ENCODE results near the gene EPHA5.
"Not testable (repeated sequence)": the region's sequence is repeated elsewhere in the genome, so short reads cannot be mapped to it uniquely, and the experiment has no call there.

The EPHA5 gene

DNA sequence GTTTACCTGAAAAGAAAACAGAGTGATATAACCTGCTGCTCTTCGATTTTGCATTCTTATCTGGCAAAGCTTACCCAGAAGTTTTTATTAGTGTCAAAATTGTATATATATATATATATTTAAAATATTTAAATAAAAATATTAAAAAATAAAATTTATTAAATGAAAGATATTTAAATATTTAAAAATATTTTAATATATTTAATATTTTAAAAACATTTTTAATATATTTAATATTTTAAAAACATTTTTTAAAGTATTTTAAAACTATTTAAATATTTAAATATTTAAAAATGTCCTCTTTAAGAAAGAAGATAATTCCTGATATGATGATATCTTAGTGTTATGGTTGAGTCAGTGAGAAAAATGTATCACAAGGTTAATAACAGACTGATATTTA, 317.2 kb downstream of the EPHA5 start:
- DNase-seq = no peak

DNA sequence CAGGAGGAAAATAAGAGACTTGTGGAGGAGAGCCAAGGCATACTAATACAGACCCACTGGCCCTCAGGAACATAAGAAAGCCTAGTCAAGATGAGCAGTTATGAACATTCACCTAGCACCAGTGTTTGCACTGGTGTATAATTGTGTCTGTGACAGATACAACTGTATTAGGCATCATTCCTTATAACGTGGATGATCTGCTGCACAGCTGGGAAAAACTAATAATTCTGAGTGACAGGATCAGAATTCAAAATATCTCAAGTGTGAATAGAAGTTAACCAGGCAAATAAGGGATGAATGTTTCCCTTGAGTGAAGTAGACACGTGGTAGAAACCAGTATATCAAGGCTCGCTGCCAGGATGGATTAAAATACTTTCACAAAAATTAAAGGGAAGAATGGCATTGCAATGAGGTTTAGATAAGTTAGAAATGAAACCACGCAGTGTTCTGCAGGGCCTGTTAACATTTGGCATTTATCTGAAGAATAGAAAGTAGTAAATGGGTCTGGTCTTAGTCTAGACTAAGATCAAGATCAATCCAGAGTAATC, 325.9 kb downstream of the EPHA5 start:
- DNase-seq = no peak

GRCh38 chr4:65343342-65343741, 326.9 kb downstream of the EPHA5 start:
- no peak for DNase-seq

DNA sequence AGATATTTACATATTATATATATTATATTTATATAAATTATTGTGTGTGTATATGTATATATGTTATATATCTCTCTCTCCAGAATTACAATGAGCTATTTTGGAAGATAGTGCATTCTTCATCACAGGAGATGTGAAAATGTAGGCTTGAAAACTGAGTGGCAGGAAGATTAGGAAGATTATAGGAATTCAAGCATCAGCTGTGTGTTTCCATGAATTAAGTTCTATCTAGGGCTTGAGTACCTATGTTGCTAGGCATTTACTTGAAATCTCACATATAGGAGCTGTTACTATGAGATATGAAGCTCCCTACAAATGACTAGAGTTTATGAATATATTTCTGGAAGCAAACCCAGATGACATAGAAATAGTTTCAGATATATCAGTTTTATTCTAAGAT, 328.7 kb downstream of the EPHA5 start:
- DNase-seq = no peak

- DNase-seq = peak in 1 of 3 experiments; percentile 7
Measured at GRCh38 chr4:65340382-65341109, 329.7 kb downstream of the EPHA5 start.

GRCh38 chr4:65337371-65337770, 332.9 kb downstream of the EPHA5 start:
- no peak for DNase-seq

DNA sequence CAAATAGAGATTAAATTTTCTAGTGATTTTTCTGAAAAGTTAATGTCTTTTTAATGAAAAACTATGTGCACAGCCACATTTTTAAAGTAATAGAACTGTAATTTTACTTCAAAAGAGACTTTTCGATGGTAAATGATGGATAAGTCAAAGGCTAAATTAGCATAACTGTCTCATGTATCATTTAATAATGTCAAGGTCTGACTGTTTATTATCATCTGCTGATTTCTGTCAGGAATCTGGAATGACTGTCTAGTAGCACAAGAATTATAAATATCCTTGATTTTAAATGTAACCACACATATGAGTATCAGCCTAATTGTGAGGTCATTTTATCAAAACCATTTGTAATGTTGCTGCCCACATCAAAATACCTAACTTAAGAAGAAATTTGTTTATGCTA, 333.8 kb downstream of the EPHA5 start:
- DNase-seq = no peak

- DNase-seq = no peak
Measured at GRCh38 chr4:65316534-65316933, 353.8 kb downstream of the EPHA5 start.

DNA sequence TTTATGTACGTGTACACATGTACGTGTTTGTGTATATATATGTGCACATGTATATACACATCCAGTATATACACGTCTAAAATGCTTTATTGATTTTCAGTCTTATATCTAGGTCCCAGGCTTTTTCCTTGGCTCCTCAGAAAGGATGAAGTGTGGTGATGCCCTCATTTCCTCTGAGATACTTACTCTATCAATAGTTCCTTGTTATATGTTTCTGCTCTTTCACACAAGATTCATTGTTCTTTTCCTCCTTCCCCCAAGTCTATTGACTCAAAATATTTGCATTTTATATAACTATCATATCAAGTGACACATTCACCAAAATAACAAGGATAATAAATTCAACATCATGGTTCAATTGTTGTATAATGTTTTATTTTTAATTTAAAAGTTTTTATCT, 359.2 kb downstream of the EPHA5 start:
- DNase-seq = no peak

DNA sequence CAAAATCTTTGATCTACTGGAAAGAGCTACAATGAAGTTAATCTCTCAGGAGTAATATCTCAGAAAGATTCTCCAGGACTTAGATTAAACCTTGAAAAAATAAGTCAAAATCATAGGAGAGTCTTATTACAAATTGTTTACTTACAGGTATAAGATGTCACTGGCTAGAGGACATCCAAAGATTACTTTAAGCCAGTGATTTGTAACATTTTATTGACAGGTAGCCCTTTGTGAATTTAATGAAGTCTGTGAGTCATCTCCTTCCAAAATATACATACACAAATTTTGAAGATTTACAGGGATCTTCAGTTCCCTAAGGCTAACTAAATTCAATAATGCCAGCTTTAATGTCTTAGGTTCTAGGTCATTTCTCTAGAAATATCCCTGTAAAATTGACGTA, 359.7 kb downstream of the EPHA5 start:
- DNase-seq = no peak

- not testable (repeated sequence) for DNase-seq
Measured at GRCh38 chr4:65308626-65309025, 361.7 kb downstream of the EPHA5 start.

GRCh38 chr4:65302145-65302544, 368.1 kb downstream of the EPHA5 start:
- no peak for DNase-seq

GRCh38 chr4:65296246-65296645, 374.0 kb downstream of the EPHA5 start:
- DNase-seq = no peak

DNA sequence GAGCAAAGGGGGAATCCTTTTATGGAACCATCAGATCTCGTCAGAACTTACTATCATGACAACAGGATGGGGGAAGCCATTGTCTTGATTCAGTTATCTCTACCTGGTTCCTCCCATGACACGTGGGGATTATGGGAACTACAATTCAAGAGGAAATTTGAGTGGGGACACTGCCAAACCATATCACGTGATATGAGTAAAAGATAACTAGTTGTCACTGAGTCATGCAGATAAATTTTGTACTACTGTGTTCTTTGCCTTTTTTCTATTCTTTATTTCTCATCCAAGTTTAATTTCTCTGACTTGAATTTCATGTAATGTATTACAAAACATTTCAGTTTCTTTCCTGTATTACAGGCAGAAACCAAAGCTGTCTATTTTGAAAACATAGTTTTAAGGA, 383.2 kb downstream of the EPHA5 start:
- no peak for DNase-seq

Data from NCI-H1417 (cell line).